HepG2 (cell line): ENCODE results near the gene FIBCD1. TPM values are rescaled to one million over a fixed set of nuclear protein-coding genes. Genes with fewer than 3 reads are reported as not detected.
A peak's percentile ranks its signal among the peaks of the same experiment; 100 is the strongest.

Experiments used
- CTCF ChIP-seq: sonication (generic); formaldehyde crosslinking; IDR thresholded peaks from 2 replicates; pipeline ENCODE4 v1.5.0; 2020; ENCODE audit warnings: mild to moderate bottlenecking, missing genetic modification reagents, moderate library complexity
- HMG20A ChIP-seq: IDR thresholded peaks from 2 replicates; pipeline ENCODE4 v1.6.1; 2016; ENCODE audit warnings: borderline replicate concordance
- HNRNPLL ChIP-seq: fragments of 200-400 bp; formaldehyde crosslinking; IDR thresholded peaks from 2 replicates; pipeline ENCODE4 v1.6.1; 2017; ENCODE audit warnings: mild to moderate bottlenecking, low read depth, low read length; ENCODE audit not compliant: poor library complexity, severe bottlenecking
- MAFG ChIP-seq: sonication (generic); formaldehyde crosslinking; IDR thresholded peaks from 2 replicates; pipeline ENCODE4 v1.5.1; 2020; ENCODE audit warnings: mild to moderate bottlenecking, missing genetic modification reagents
- MYC ChIP-seq: sonication (generic); formaldehyde crosslinking; IDR thresholded peaks from 2 replicates; pipeline ENCODE4 v1.9.0; 2021; ENCODE audit warnings: missing genetic modification reagents, borderline replicate concordance
- ONECUT2 ChIP-seq: sonication (generic); formaldehyde crosslinking; IDR thresholded peaks from 2 replicates; pipeline ENCODE4 v1.4.0; 2020; ENCODE audit warnings: missing genetic modification reagents
- POLR2G ChIP-seq: fragments of 200-400 bp; formaldehyde crosslinking; IDR thresholded peaks from 2 replicates; pipeline ENCODE4 v1.6.1; 2018; ENCODE audit warnings: mild to moderate bottlenecking, low read depth, low read length, moderate library complexity
- SMC3 ChIP-seq: IDR thresholded peaks from 2 replicates; pipeline ENCODE4 v1.6.1; 2011; ENCODE audit warnings: low read length, improper control_type of control experiment
- SNAI1 ChIP-seq: sonication (generic); formaldehyde crosslinking; IDR thresholded peaks from 2 replicates; pipeline ENCODE4 v1.5.0; 2020; ENCODE audit warnings: mild to moderate bottlenecking, missing genetic modification reagents, borderline replicate concordance
- ZBTB7B ChIP-seq: sonication (generic); formaldehyde crosslinking; IDR thresholded peaks from 2 replicates; pipeline ENCODE4 v1.4.0; 2020; ENCODE audit warnings: missing genetic modification reagents
- ZEB1 ChIP-seq: IDR thresholded peaks from 2 replicates; pipeline ENCODE4 v1.6.1; 2012; ENCODE audit warnings: mild to moderate bottlenecking, low read depth, inconsistent platforms; ENCODE audit not compliant: insufficient replicate concordance
- ZFP82 ChIP-seq: sonication (generic); formaldehyde crosslinking; IDR thresholded peaks from 2 replicates; pipeline ENCODE4 v1.5.1; 2020; ENCODE audit warnings: mild to moderate bottlenecking, missing genetic modification reagents, borderline replicate concordance
- ZFP90 ChIP-seq: sonication (generic); formaldehyde crosslinking; IDR thresholded peaks from 2 replicates; pipeline ENCODE4 v1.8.0; 2022; ENCODE audit warnings: missing genetic modification reagents, mild to moderate bottlenecking, inconsistent platforms, borderline replicate concordance
- ZNF605 ChIP-seq: sonication (generic); formaldehyde crosslinking; IDR thresholded peaks from 2 replicates; pipeline ENCODE4 v1.8.0; 2022; ENCODE audit warnings: mild to moderate bottlenecking, missing genetic modification reagents
- ZNF746 ChIP-seq: sonication (generic); formaldehyde crosslinking; IDR thresholded peaks from 2 replicates; pipeline ENCODE4 v1.8.0; 2022; ENCODE audit warnings: mild to moderate bottlenecking, missing genetic modification reagents
- polyA plus RNA-seq, 8 experiments: library from polyadenylated mRNA; depleted of rRNA in 3 of 8; stranded (reverse) in 7 of 8; unstranded in 1 of 8; fragments of >200 nt; fragmentation: Illumina TruSeq in 4 of 8; extraction: Trizol in 4 of 8; gene quantifications; 2 replicates each; pipeline versions ENCODE4 v1.2.1 to v1.2.3, GENCODE V29; 2011 to 2016; ENCODE audit warnings: low read depth in 4 of 8, missing spikeins in 1 of 8, mixed read lengths in 1 of 8; ENCODE audit not compliant: insufficient read depth in 1 of 8
- total RNA-seq, 5 experiments: library from RNA; depleted of rRNA; stranded (reverse); fragments of >200 nt; fragmentation: Illumina TruSeq; extraction: Trizol; gene quantifications; 2 replicates each; pipeline ENCODE4 v1.2.3, GENCODE V29; 2016; ENCODE audit warnings: low read depth in 1 of 5
- TF ChIP-seq, protein P1 (sequence below): sonication (generic); formaldehyde crosslinking; IDR thresholded peaks from 2 replicates; pipeline ENCODE4 v1.4.0; 2020; ENCODE audit warnings: missing genetic modification reagents
- TF ChIP-seq, protein P2 (sequence below): sonication (generic); formaldehyde crosslinking; IDR thresholded peaks from 2 replicates; pipeline ENCODE4 v1.4.0; 2020; ENCODE audit warnings: missing genetic modification reagents
- TF ChIP-seq, protein P3 (sequence below): sonication (generic); formaldehyde crosslinking; IDR thresholded peaks from 2 replicates; pipeline ENCODE4 v1.4.0; 2020; ENCODE audit warnings: mild to moderate bottlenecking, missing genetic modification reagents
- TF ChIP-seq, protein P4 (sequence below): sonication (generic); formaldehyde crosslinking; IDR thresholded peaks from 2 replicates; pipeline ENCODE4 v1.4.0; 2020; ENCODE audit warnings: mild to moderate bottlenecking, low read depth, missing genetic modification reagents

The FIBCD1 gene
- total and polyA plus RNA-seq, 2 of the 13 experiments (the other 11 are each of a cell fraction or from before 2014, with no cell fraction given) = 0.55 to 0.89 TPM

GRCh38 chr9:130940693-130941576 lies 1.9 kb upstream of the FIBCD1 start (continued):
- TF ChIP-seq POLR2G (no peak), ZFP90 (no peak), SMC3 (peak; percentile 4; the same call in 1 of the 2 replicates), HNRNPLL (peak; percentile 17), HMG20A (CRISPR knock-in tag) (no peak), ZBTB7B (CRISPR knock-in tag) (no peak), CTCF (CRISPR knock-in tag) (peak; percentile 94), ZNF605 (CRISPR knock-in tag) (0 out of 2 replicates have a peak, but pooled peaks have one; percentile 25), ZFP82 (CRISPR knock-in tag) (no peak), MAFG (CRISPR knock-in tag) (no peak), ZNF746 (CRISPR knock-in tag) (no peak), ONECUT2 (no peak), MYC (CRISPR knock-in tag) (peak; percentile 29; the same call in 1 of the 2 replicates), ZEB1 (peak; percentile 91), SNAI1 (CRISPR knock-in tag) (no peak)
- TF ChIP-seq, protein P1, sequence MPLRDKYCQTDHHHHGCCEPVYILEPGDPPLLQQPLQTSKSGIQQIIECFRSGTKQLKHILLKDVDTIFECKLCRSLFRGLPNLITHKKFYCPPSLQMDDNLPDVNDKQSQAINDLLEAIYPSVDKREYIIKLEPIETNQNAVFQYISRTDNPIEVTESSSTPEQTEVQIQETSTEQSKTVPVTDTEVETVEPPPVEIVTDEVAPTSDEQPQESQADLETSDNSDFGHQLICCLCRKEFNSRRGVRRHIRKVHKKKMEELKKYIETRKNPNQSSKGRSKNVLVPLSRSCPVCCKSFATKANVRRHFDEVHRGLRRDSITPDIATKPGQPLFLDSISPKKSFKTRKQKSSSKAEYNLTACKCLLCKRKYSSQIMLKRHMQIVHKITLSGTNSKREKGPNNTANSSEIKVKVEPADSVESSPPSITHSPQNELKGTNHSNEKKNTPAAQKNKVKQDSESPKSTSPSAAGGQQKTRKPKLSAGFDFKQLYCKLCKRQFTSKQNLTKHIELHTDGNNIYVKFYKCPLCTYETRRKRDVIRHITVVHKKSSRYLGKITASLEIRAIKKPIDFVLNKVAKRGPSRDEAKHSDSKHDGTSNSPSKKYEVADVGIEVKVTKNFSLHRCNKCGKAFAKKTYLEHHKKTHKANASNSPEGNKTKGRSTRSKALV (CRISPR knock-in tag) = peak; percentile 90
- TF ChIP-seq, protein P2, sequence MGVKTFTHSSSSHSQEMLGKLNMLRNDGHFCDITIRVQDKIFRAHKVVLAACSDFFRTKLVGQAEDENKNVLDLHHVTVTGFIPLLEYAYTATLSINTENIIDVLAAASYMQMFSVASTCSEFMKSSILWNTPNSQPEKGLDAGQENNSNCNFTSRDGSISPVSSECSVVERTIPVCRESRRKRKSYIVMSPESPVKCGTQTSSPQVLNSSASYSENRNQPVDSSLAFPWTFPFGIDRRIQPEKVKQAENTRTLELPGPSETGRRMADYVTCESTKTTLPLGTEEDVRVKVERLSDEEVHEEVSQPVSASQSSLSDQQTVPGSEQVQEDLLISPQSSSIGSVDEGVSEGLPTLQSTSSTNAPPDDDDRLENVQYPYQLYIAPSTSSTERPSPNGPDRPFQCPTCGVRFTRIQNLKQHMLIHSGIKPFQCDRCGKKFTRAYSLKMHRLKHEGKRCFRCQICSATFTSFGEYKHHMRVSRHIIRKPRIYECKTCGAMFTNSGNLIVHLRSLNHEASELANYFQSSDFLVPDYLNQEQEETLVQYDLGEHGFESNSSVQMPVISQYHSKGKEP (CRISPR knock-in tag) = no peak
- TF ChIP-seq, protein P3, sequence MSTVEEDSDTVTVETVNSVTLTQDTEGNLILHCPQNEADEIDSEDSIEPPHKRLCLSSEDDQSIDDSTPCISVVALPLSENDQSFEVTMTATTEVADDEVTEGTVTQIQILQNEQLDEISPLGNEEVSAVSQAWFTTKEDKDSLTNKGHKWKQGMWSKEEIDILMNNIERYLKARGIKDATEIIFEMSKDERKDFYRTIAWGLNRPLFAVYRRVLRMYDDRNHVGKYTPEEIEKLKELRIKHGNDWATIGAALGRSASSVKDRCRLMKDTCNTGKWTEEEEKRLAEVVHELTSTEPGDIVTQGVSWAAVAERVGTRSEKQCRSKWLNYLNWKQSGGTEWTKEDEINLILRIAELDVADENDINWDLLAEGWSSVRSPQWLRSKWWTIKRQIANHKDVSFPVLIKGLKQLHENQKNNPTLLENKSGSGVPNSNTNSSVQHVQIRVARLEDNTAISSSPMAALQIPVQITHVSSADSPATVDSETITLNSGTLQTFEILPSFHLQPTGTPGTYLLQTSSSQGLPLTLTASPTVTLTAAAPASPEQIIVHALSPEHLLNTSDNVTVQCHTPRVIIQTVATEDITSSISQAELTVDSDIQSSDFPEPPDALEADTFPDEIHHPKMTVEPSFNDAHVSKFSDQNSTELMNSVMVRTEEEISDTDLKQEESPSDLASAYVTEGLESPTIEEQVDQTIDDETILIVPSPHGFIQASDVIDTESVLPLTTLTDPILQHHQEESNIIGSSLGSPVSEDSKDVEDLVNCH (CRISPR knock-in tag) = no peak
- TF ChIP-seq, protein P4, sequence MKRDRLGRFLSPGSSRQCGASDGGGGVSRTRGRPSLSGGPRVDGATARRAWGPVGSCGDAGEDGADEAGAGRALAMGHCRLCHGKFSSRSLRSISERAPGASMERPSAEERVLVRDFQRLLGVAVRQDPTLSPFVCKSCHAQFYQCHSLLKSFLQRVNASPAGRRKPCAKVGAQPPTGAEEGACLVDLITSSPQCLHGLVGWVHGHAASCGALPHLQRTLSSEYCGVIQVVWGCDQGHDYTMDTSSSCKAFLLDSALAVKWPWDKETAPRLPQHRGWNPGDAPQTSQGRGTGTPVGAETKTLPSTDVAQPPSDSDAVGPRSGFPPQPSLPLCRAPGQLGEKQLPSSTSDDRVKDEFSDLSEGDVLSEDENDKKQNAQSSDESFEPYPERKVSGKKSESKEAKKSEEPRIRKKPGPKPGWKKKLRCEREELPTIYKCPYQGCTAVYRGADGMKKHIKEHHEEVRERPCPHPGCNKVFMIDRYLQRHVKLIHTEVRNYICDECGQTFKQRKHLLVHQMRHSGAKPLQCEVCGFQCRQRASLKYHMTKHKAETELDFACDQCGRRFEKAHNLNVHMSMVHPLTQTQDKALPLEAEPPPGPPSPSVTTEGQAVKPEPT (CRISPR knock-in tag) = no peak
